NCI-H2107 (cell line): ENCODE results near the gene SLC50A1.

Source experiments
- DNase-seq: peaks from one replicate; lab custom pipeline; 2025; lab: John Stamatoyannopoulos, UW

Gene SLC50A1

DNA sequence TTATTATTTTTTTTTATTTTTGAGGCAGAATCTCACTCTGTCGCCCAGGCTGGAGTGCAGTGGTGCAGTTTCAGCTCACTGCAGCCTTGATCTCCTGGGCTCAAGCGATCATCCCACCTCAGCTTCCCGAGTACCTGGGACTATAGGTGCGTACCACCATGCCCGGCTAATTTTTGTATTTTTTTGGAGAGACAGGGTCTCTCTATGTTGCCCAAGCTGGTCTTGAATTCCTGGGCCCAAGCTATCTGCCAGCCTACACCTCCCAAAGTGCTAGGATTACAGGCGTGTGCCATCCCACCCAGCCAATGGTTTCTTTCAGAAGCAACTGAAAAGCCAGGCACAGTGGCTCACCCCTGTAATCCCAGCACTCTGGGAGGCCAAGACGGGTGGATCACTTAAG, 35.2 kb downstream of the SLC50A1 start:
- DNase-seq = no peak

DNA sequence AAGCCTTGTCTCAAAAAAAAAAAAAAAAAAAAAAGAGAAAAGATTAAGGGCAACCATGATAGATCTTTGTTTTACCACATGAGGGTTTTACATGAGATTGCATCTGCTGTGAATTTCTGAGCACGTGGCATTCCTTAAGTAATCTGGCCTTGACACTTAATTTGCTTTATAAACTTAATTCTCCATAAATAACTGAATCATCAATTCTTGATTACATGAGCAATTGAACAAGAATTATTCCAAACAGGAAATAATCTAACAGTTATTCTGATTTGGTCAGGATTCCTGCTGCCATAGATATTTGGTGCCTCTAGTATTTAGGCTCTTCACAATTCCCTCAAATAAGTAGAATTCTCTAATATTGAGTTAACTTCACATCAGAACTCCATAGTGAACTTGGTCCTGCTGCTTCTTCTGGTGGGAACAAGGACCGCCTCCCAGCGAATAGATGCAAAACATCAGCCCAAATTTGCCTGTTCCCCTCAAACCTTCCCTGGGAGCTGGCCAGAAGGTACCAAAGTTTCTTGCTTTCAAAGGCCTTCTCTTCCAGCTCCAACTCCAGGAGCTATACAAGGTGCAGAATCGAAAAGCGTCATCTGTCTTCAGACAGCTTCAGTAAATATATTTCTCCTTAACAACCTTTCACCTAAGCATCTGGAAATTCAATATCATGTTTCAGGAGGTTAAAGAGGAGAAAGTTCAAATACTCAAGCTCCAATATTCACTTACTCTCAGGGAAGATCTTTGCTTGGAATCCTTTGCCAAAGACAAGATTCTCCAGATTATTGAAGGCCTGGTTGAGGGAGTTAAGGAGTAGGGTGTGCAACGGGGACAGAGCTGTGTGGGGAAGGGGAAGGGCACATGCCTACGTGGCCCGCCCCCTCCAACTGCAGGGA, 36.4 kb downstream of the SLC50A1 start:
- DNase-seq = no peak

DNA sequence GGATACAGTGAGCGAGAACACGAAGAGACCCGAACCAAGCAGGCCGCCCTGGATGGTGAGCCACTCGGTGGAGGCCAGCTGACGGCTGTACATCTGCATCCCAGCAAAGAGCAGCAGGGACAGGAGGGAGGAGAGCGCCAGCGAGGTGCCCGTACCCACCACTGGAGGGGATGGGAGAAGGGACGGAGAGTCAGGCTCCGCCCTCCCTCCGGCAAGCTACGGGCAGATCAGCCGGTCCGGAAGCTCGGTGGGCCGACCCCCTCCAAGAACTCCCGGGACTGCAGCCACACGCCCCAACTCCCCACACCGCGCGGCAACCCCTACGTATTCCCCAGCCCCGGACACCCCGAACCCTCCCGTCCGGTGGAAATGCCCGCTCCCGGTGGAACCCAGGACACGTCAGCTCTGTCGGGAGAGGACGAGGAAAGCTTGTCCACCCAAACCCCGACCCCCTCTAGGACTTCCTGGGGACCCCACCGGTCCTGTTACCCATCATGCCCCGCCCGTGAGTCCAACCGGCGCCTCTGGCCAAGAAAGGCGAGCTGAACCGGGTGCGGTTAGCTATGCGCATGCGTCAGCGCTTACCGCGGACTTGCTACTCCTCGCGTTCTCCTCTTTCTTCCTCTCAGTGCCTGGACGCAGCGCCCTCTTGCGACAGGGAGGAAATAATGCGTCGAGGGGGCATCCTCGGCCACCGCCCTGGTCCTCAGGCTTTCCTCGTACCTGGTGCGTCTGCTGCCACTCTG, 37.3 kb downstream of the SLC50A1 start, which contains the start of gene KRTCAP2:
Gene KRTCAP2 (minus strand): TSS at position 573 of the 746 bp plus-strand sequence. CDS start 80 bp downstream, at position 493.
- peak; percentile 95 for DNase-seq

DNA sequence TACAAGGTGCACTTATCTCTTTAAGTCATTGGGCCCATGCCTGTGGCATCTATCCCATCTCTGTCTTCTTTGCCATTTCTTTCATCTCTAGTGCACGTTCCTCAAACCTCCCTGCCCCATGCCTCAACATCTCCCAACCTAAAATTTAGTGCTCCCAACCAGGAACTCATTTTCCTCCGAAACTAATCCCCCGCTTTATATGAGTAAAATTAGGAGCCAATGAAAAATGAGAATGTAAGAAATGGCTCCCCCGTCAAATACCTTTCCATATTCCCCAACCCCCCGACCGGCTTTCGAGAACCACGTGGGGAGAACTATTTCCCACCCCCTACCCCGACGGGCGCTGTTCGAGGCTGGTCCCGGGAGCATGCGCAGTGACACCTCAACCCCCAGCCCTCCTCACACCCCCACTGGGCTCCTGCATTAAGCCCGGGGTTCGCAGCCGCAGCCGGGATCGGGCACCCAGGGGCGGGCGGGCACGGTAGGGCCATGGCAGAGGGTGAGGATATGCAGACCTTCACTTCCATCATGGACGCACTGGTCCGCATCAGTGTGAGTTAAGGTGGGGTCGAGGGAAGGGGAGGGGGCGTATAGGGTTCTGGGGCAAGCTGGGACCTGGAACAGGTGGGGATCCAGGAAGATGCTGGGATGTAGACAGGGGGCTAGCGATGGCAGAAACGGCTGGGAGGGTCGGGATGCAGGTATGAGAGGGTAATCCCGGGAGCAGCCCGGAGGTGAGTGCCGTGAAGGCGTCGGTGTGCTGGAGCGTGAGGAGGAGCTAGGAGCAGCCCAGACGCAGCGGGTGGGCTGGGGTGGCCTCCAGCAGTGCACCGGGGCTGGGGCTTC, 38.0 kb downstream of the SLC50A1 start, which contains the start of gene TRIM46:
Gene TRIM46 (plus strand): TSS at position 372 of the 846 bp plus-strand sequence. CDS start 118 bp downstream, at position 490.
- peak; percentile 44 for DNase-seq

DNA sequence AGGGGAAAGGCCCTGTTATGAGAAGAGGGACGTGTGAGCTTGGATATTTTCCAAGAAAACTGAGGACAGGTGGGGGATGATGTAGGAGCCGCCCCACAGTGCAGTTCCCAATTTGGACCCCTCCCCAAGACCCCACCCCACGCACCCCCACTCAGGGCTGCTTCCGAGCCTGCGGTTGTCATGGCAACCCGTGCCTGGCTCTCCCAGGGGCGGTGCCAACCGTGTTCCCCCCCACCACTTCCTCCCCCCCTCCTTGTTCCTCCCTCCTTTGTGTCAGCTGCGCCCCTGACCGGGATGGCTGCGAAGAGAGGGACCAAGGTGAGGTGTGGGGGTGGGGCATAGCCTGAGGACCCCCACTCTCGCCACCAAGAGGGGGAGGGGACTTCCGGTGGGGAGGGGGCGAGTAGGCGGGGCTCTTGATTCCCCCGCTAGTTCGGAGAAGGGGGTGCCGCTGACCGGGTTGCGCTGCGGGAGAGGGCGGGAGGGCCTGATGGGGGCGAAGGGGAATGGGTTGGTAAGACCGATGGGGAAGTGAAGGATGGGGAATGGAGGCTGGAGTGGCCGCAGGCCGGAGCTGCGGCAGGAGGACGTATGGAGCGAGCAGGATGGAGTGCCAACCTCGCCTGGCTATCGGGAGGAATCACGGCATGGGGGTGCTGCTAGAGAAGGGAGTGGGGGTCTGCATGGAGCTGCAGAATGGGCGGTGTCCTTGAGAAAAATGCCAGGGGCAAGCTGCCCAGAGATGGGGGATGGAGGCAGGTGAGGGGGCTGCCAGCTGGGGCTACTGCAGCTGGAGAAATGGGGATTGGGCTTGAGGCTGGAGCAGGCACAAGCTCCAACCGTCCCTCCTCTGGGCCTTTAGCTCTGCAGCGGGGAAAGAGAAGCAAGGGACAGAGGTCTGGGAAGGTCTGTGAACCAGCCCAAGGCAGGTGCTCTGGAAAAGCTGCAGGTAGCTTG, 39.0 kb downstream of the SLC50A1 start:
- DNase-seq = peak; percentile 67

DNA sequence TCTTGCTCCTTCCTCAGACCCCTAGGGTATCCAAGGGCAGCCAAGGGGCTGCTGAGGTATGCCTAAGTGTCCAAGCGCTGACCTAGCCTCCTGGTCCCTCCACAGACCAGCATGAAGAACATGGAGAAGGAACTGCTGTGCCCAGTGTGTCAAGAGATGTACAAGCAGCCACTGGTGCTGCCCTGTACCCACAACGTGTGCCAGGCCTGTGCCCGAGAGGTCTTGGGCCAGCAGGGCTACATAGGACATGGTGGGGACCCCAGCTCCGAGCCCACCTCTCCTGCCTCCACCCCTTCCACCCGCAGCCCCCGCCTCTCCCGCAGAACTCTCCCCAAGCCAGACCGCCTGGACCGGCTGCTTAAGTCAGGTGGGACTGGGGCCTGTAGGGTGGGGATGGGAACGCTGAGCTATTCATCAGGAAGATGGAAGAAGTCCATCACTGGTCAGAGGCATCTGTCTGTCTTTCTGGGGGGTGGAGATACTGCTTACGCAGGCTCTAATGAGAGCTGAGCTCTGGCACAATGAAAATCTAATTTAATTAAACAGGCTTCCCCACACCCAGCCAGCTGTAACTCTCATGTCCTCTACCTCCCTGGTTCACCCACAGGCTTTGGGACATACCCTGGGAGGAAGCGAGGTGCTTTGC, 39.8 kb downstream of the SLC50A1 start:
- DNase-seq = no peak

DNA sequence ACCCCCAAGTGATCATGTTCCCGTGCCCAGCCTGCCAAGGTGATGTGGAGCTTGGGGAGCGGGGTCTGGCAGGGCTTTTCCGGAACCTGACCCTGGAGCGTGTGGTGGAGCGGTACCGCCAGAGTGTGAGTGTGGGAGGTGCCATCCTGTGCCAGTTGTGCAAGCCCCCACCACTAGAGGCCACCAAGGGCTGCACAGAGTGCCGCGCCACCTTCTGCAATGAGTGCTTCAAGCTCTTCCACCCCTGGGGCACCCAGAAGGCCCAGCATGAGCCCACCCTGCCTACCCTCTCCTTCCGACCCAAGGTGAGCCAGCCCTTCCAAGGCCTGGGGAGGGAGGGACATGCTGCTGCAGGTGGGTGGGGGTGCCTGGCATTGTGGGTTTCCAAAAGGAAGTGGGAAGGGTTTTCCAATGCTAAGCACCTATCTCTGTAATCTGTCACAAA, 40.3 kb downstream of the SLC50A1 start:
- DNase-seq = peak; percentile 25

DNA sequence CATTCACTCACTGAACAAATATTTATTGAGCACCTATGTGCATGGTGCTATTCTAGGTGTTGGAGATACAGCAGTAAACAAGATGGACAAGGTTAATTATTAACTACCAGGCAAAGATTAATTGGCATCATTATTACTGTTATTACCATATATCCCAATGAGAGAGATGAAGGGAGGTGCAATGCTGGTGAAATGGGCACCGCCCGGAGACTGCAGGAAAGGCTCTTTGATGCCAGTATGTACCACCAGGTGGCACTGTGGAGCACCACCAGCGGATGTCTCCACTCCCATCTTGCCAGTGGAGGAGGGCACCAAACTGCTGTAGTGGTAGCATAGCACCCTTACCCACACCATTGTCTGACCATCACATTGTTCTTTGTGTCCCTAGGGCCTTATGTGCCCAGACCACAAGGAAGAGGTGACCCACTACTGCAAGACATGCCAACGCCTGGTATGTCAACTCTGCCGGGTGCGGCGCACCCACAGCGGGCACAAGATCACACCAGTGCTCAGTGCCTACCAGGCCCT, 41.0 kb downstream of the SLC50A1 start:
- DNase-seq = peak; percentile 59

DNA sequence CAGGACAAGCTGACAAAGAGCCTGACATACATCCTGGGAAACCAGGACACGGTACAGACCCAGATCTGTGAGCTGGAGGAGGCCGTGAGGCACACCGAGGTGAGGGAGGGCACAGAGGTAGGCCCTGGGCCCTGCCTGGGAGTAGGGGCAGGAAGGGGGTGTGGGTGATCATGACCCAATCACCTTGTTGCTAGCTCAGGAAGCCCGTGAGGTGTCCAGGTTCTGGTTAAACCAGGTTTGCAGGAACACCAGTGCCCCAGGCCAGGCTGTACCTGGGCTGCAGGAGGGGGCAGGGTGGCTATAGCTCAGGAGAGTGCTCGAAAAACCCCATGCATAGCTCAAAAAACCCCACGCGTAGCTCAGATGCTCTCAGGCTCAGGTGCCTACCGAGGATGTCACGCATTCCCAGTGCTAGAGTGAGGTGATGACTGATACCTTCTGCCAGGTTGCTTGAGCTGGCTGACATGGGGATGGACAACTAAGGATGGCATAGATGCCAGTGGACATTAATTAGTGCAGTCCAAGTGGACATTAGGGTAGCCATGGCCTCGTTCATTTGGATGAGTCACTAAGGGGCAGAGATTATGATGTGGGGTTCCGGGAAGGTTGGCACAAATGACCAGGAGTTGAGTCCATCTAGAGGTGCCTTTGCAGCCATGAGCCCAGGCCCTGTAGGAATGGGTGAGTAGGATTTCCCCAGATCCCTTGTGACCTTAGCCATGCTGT, 41.7 kb downstream of the SLC50A1 start:
- DNase-seq = no peak

DNA sequence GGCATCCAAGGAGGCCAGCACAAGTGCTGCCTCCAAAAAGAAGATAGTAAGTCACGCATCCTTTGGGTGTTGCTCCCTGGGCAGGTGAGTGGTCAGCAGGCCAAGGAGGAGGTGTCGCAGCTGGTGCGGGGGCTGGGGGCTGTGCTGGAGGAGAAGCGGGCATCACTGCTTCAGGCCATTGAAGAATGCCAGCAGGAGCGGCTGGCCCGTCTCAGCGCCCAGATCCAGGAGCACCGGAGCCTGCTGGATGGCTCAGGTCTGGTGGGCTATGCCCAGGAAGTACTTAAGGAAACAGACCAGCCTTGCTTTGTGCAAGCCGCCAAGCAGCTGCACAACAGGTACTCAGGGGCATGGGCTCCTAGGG, 42.2 kb downstream of the SLC50A1 start:
- no peak for DNase-seq

DNA sequence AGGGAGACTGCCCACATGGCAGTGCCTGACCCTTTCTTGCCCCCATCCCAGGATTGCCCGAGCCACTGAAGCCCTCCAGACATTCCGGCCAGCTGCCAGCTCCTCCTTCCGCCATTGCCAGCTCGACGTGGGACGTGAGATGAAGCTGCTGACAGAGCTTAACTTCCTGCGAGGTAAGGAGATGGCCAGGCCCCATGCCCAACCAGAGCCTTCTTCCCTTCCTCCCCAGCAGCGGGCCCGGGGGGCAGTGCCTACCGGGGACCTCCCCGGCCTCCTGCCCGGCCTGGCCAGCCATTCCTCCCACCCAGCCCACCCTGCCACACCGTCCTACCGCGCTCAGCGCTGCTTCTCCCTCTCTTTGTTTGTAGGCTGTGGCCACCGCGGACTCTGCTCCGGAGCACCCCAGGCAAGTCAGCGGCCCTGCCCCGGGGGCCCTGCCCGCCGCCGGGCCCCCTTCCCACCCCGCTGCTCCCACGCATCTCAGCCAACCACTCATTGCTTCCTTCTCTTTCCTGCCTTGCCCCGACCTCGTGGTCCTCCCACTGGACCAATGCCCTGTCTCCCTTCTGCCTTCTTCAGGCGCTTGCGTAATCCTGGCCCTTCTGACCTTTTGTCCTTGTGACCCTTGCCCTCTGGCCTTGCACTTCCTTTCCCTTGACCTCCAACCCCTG, 42.9 kb downstream of the SLC50A1 start:
- DNase-seq = no peak

DNA sequence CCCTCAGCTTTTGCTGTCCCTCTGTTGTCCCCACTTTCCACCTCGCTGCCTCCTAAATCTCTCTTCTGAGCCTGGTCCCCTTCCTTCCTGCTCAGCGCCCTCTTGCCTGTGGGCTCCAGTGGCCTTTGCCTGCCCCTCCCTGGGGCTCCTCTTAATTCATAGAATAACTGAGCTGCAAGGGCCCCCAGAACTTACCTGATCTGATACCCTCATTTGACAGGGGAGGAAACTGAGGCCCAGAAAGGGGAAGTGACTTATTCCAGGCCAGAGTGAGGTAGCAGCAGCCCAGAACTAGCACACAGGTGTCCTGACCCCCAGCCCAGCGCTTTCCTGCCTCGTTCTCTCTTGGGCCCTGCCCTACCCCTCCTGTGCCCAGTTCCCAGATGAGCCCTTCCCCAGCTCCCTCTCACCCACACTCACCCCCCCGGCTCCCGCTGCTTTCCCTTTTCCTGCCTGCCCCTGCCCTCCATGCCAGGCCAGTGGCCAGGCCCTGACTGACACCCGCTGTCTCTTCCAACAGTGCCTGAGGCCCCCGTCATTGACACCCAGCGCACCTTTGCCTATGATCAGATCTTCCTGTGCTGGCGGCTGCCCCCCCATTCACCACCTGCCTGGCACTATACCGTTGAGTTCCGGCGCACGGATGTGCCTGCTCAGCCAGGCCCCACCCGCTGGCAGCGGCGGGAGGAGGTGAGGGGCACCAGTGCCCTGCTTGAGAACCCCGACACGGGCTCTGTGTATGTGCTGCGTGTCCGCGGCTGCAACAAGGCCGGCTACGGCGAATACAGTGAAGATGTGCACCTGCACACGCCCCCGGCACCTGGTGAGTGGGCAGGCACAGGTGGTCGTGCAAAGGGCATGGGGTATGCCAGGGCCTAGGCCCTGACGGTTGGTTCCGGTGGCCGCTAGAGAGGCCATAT, 43.7 kb downstream of the SLC50A1 start:
- no peak for DNase-seq

DNA sequence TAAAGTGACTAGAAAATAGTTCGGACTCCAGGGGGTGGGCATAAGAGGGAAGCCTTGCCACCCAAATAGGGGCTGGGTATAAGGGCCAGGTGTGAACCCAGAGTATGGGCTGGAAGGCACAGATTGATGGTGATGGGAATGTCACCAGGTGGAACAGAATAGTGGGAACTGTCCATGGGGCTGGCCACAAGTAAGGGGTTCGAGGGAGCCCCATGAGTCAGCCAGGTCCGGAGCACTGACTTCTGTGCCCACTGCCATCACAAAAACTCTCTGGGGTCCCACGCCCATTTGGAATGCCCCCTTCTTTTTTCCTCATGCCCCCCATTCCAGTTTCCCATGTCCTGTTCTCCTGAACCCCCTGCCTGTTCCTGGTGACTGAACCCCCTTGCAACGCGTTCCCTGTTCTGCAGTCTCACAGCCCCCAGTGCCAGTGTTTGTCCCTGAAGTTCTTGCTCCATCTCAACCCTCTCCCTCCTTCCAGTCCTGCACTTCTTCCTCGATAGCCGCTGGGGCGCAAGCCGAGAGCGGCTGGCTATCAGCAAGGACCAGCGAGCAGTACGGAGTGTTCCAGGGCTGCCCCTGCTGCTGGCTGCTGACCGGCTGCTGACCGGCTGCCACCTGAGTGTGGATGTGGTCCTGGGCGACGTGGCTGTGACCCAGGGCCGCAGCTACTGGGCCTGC, 45.9 kb downstream of the SLC50A1 start:
- no peak for DNase-seq

DNA sequence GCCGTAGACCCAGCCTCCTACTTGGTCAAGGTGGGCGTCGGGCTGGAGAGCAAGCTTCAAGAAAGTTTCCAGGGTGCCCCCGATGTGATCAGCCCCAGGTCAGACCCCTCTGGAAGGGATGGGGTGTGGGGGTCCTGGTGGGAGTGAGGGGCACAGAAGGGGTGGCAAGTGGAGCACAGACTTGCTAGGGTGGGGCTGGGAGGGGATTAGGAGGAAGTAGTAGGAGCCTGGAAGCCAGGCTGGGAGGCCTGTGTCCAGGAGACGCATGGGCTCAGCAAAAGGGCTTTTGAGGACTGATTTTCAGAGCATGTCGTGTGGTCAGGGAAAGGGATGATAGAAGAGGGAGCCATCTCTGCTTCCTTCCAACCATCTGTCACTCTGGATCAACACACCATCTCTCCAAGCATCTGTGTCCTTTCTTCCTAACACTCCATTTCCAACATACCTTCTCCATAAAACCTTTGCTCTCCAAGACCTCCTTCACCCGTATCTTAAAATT, 46.4 kb downstream of the SLC50A1 start:
- DNase-seq = no peak

DNA sequence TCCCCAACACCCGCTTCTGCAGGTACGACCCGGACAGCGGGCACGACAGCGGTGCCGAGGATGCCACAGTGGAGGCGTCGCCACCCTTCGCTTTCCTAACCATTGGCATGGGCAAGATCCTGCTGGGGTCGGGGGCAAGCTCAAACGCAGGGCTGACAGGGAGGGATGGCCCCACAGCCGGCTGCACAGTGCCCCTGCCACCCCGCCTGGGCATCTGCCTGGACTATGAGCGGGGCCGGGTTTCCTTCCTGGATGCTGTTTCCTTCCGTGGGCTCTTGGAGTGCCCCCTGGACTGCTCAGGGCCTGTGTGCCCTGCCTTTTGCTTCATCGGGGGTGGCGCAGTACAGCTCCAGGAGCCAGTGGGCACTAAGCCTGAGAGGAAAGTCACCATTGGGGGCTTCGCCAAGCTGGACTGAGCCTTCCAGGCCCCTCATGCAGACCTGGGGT, 48.1 kb downstream of the SLC50A1 start:
- no peak for DNase-seq

DNA sequence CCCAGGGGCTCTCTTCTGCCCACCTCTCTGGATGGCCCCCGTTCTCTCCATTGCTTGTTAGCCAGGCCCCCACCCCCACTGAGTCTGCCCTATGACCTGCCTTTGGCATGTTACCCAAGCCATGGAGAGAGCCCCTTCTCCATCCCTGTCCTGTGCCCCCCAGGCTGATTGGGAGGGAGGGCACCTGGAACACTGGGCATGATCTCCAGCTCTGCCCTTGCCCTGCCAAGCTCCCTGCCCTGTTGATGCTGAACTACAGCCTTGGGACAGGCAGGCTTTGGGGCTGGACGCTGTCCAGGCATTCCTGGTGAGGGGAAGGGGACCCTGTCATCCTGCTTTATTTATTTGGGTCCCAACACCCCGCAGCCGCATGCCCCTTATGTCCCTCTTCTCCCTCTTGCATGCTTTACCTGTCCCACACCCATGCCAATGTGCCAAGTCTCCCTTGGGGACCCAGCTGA, 48.7 kb downstream of the SLC50A1 start:
- DNase-seq = no peak
